Endothelial cell of hepatic sinusoid (primary cell): Measurements from ENCODE around the gene CRTAC1.

Source experiments
- in situ Hi-C: cut with HindIII; loops from 2 replicates; pipeline ENCODE4 v1.10.0; 2017; ENCODE audit warnings: low sequenced_read_pairs

The CRTAC1 gene

GRCh38 chr10:98030093-98030821 lies at the start of gene CRTAC1:
Gene CRTAC1 (minus strand): TSS chr10:98030621. CDS start chr10:98030472, 149 bp downstream.
- in situ Hi-C loops, result no loop called here

DNA sequence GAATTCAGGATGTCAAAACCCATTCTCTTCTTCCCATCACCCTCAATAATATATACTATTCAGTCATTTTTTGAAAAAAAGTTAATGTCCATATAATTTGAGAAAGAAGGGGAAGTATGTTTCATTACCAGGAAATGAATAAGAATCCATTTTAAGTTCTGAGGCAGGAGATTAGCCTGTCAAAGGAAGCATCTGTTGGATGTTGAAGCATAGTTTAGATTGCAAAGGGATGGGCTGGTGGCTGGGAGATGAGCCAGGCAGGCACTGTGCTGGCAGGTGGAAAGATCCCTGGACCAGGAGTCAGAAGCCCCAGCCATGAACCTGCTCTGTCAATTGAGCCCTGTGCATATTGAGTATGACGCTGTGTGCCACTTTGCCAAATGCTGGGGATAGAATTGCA lies 48.4 kb upstream of the CRTAC1 start:
- in situ Hi-C loops, result no loop called here

GRCh38 chr10:98077223-98077622 lies 46.8 kb upstream of the CRTAC1 start:
- in situ Hi-C loops, result no loop called here

DNA sequence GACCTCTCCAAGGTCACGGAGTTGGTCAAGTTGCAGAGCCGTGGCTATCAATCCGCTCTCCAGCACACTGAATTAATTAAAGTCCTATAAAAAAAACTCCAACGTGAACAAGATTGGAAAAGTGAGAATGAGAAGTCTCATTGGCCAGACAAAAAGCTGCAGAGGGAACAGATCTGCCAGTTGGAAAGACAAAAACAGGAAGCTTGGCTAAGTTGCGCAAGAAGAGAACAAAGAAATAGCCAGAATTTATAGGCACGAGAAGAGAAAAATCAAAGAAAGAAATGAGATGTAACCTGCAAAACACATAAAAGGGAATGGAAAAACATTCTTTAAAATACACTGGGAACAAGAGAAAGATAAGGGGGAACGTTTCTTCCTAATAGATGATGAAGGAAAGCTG lies 45.7 kb upstream of the CRTAC1 start:
- in situ Hi-C loops, result no loop called here

DNA sequence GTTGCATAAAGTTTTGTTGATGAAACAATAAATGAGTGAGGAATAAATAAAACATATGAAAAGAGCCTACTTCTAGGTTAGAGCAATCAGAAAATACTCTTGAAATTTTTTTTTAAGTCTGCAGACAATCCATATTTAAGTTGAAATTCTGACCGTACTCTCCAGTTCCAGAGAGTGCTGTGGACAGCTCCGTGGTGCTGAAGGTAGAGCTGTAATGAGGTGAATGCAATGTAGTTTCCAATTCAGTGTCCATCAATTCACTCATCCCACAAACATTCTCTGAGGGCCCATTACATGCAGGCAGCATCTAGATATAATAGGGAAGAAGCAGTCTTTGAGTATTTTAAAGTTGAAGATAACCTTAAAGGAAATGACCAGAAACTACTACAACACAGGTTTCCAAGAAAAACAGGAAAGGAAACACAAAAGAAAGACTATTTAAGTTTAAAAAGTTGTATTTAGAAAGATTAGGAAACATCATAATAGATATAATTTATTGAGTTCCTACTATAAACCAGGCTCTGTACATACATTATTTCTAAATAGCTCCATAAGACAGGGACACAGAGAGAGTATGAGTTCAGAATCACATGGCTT lies 44.0 kb upstream of the CRTAC1 start:
- in situ Hi-C loops, result no loop called here

DNA sequence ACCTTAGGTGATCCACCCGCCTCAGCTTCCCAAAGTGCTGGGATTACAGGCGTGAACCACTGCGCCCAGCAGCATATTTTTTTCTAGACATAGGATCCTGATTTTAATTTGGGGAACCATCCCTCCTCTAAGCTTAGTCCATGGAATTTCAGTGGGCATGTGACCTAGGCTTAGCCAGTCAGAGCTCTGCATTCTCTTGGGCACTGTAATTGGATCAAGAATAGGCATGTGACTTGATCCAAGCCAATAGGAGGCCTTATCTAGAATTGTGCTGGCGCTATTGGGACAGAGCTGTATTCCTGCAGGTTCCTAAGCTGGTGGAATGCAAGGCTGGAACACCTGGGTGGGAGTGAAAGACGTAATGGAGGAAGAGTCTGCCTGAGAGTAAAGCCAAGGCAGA lies 36.7 kb upstream of the CRTAC1 start:
- in situ Hi-C loops, result no loop called here

DNA sequence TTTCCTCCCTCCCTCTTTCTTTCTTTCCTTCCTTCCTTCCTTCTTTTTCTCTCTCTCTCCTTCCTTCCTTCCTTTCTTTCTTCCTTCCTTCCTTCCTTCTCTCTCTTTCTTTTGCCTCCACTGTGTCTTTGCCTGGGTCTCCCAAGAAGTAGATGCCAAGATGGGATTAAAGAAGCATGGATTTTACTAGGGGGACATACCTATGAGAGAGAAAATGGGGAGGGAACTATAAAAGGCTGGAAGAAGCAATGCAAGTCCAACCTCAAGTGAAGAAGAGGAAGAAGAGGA lies 33.3 kb upstream of the CRTAC1 start:
- in situ Hi-C loops, result no loop called here

- in situ Hi-C loops, result no loop called here
Measured at GRCh38 chr10:98062424-98062823, 32.0 kb upstream of the CRTAC1 start.

GRCh38 chr10:98060079-98060478 lies 29.7 kb upstream of the CRTAC1 start:
- in situ Hi-C loops, result no loop called here

- in situ Hi-C loops, result no loop called here
Measured at GRCh38 chr10:98058295-98058694, 27.9 kb upstream of the CRTAC1 start.

DNA sequence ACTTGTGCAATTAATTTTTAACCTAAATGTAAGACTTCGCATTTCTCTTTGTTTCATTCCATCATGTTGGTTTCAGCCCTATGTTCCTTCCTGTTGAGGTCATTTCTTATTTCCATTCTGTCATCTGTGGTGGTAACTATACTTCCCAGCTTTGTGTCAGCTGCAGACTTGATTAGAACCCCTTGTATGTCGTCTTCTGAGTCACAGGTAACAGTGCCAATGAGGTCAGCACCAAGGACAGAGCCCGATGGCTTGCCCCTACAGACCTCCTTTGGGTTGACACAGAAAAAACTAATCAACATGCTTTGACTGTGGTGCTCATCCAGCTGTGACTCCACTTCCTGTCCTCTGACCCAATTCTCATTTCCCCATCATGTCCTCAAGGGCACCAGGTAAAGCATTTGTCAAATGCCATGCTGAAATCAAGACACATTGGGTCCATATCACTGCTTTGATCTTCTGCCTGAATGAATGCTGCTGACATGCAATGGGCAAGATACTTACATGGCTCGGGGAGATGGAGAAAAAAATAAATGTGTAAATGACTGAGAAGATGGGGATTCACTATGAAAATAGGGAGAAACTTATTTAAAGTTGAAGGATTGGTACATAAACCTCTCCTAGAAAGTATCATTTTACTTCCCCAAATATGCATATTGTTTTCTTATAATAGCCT lies 25.6 kb upstream of the CRTAC1 start:
- in situ Hi-C loops, result no loop called here

DNA sequence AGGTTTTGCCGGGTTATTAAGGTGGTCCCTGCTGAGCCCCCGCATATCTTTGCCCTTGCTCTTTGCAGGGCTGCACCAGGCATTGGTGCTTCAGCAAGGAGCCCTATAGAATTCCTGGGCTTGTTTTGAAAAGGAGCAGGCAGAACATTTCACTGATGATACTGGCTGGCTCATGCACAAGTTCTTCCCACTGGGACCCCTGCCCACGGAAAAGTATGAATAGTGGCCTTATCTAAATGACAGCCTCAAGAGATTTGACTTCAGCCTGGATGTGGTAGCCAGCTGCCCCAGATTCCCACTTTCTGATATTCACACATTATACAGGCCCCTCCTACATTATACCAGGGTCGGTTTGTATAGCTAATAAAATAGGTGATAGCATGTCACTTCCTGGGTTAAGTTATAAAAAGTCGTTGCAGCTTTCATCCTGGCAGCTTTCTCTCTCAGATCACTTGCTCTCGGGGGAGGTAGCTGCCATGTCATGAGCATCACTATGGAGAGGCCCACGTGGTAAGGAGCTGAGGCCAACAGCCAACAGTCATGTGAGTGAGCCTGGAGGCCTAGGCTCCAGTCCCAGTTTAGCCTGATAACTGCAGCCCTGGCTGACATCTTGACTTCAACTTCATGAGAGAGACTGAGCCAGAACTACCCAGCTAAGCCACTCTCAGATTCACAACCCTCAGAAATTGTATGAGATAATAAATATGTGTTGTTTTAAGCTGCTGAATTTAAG lies 16.8 kb upstream of the CRTAC1 start:
- in situ Hi-C loops, result no loop called here

DNA sequence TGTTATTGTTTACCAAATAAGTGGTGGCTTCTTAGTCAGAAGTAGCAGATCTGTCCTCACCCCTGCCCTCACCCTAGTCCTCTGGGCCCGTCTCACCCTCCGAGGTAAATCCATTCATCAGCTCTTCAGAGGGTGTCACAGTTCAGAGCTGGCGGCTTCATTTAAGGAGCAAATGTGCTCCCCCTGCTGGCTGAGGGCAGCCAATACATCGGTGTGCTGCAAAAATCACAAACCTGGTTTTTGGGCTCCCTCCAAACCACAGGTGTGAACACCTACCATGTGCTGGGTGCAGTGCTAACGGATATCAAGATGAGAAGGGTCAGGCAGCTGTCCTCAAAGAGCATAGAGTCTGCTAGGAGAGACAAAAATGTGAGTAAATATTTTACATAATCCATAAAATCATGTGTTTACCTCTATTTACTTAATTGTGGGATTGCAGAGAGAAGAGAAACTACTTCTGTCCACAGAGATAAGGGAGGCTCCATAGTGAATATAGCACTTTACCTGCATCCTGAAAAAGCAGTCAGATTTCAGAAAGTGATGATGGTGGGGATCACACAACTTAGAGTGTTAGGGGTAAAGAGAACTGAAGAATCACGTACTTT lies 15.5 kb upstream of the CRTAC1 start:
- in situ Hi-C loops, result no loop called here

DNA sequence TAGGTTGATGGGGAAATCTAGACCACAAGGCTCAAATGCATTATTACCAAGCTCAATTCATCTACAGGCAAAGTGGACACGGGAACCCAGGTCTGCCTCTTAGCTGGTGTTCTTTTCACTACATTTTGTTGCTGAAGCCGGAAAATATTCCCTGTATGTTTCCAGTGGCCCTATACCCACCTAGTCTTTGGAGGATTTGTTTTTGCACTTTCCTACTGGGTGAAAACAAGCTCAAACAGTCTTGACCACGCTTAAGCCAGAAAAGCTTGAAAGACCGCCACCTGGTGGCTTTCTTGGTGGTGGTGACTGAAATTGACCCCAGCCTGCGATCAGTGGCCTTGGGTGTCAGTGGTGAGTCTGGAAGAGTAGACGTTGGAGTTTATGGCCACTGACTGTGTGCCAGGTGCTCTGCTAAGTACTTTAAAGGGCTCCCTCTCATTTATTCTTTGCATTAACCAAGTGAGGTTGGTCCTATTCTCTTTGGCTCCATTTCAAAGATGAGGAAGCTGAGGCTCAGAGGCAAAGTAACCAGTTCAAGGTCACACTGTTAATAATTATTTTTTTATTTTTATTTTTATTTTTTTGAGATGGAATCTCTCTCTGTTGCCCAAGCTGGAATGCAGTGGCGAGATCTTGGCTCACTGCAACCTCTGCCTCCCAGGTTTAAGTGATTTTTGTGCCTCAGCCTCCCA lies 11.1 kb upstream of the CRTAC1 start:
- in situ Hi-C loops, result no loop called here

DNA sequence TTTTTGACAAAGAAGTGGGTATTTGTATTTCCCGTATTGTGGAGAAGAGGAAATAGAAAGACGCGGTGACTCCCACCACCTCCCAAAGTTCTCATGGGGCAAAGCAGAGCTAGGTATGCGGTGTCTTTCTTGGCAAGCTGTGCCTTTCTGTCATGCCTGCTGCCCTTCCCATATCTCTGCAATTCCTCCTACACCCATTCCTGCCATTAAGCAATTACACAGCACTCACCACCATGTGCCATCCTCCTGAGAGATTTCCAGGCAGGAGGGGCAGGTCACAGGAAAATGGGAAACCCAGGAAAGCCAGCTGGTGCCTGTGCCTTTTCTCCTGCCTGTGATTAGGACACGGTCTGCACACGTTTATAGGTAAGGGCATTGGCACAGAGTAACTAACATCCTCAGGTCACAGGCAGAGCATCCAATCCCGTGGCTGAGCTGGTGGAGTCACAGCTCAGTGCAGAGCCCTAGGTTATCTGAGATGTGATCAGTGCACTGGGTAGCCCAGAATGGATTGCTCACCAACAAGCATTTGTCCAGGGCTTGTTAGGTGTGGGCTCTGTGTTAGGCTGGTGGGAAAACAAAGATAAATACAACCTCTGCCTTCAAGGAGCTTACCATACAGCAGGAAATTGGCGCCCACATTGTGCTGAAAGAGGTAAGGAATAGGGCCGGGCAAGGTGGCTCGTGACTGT lies 9.4 kb upstream of the CRTAC1 start:
- in situ Hi-C loops, result no loop called here

GRCh38 chr10:98038288-98038687 lies 7.9 kb upstream of the CRTAC1 start:
- in situ Hi-C loops, result no loop called here

DNA sequence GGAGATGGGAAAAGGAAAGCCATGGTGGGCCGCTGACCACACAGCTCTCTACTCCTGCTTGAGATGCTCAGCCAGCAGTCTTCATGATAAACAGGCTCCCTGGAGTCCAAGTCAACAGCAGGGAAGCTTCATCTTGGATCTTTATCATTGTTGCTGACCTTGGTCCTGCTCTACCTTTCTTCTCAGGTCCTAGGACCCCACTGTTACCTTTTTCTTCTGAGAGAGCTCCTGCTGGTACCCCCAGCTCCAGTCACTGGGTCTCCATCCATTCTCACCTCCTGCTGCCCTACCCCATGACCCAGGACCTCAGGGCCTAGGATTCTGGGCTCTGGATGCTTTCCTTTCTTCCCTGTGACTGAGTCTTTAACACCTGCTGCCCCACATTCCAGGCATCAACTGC lies 5.2 kb upstream of the CRTAC1 start:
- in situ Hi-C loops, result no loop called here

DNA sequence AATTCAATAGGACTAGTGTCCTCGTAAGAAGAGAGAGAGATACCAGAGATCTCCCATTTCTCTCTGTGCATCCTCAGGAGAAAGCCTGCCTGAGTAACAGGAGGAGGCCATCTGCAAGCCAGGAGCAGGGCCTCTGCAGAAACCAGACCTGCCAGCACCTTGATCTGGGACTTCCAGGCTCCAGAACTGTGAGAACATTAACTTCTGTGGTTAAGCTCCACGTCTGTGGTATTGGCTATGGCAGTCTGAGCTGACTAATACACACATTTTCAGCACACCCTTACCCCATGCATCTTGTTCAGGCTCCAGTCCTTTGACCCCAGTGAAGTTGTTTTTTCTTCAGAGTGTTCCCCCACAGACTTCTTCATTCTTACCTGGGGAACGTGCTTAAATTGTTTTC lies 3.1 kb upstream of the CRTAC1 start:
- in situ Hi-C loops, result no loop called here

DNA sequence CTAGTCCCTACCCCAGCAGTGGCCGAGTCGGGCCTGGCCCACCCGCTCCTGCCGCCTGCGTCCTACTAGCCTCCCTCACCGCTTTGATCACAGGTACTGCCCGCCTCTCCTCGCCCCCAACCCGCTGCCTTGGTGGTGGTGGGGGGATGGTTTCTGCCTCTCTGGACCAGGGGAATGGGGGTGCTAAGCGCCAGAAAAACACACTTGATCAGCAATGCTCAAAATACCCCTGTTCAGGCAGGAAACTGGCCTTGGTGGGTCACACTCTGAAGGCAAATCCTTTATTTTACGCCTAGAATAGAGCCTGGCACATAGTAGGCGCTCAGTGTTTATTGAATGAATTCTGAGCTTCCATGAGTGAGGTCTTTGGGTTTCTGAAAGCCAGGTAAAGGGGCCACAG lies 1.0 kb upstream of the CRTAC1 start:
- in situ Hi-C loops, result no loop called here

GRCh38 chr10:98030991-98031431 lies 590 bp upstream of the CRTAC1 start:
- in situ Hi-C loops, result no loop called here
